Immature natural killer cell (primary cell): ENCODE data around the gene GSTCD. TPM values are rescaled to one million over a fixed set of nuclear protein-coding genes. Genes with fewer than 3 reads are reported as not detected.

ENCODE experiments used
- DNase-seq, 3 donors: peaks; one replicate each; pipeline ENCODE4 v3.0.0; 2022; ENCODE audit warnings: mixed read lengths in 1 of 3
- H3K27ac Mint-ChIP-seq, 6 donors: one replicate each; pipeline ENCODE4 v1.8.0; 2020; ENCODE audit warnings: mixed read lengths in 6 of 6, mild to moderate bottlenecking in 5 of 6, inconsistent platforms in 4 of 6, moderate library complexity in 3 of 6
- H3K27me3 Mint-ChIP-seq, 3 donors: one replicate each; pipeline ENCODE4 v1.8.0; 2020 to 2021; ENCODE audit warnings: low read depth in 3 of 3, mild to moderate bottlenecking in 3 of 3, mixed read lengths in 3 of 3, moderate library complexity in 3 of 3, inconsistent platforms in 1 of 3
- H3K36me3 Mint-ChIP-seq, 3 donors: one replicate each; pipeline ENCODE4 v1.8.0; 2020; ENCODE audit warnings: mixed read lengths in 3 of 3, inconsistent platforms in 2 of 3, mild to moderate bottlenecking in 2 of 3
- H3K4me1 Mint-ChIP-seq, 2 donors: one replicate each; pipeline ENCODE4 v1.8.0; 2020; ENCODE audit warnings: inconsistent platforms in 2 of 2, mild to moderate bottlenecking in 2 of 2, mixed read lengths in 2 of 2, moderate library complexity in 1 of 2
- H3K4me3 Mint-ChIP-seq, 5 donors: one replicate each; pipeline ENCODE4 v1.8.0; 2020; ENCODE audit warnings: mild to moderate bottlenecking in 5 of 5, mixed read lengths in 5 of 5, inconsistent platforms in 3 of 5, moderate library complexity in 3 of 5
- H3K9me3 Mint-ChIP-seq, 6 donors: one replicate each; pipeline ENCODE4 v1.8.0; 2020; ENCODE audit warnings: mild to moderate bottlenecking in 6 of 6, mixed read lengths in 6 of 6, inconsistent platforms in 4 of 6, moderate library complexity in 3 of 6
- polyA plus RNA-seq, 3 donors: library from polyadenylated mRNA; unstranded; fragments of 300-500 nt; fragmentation: Illumina TruSeq; gene quantifications; one replicate each; pipeline ENCODE4 v1.2.3, GENCODE V29; 2021

GSTCD gene
- polyA plus RNA-seq, 3 donors from 2014 or later = 1.8 to 2.1 (median 2.0) TPM

DNA sequence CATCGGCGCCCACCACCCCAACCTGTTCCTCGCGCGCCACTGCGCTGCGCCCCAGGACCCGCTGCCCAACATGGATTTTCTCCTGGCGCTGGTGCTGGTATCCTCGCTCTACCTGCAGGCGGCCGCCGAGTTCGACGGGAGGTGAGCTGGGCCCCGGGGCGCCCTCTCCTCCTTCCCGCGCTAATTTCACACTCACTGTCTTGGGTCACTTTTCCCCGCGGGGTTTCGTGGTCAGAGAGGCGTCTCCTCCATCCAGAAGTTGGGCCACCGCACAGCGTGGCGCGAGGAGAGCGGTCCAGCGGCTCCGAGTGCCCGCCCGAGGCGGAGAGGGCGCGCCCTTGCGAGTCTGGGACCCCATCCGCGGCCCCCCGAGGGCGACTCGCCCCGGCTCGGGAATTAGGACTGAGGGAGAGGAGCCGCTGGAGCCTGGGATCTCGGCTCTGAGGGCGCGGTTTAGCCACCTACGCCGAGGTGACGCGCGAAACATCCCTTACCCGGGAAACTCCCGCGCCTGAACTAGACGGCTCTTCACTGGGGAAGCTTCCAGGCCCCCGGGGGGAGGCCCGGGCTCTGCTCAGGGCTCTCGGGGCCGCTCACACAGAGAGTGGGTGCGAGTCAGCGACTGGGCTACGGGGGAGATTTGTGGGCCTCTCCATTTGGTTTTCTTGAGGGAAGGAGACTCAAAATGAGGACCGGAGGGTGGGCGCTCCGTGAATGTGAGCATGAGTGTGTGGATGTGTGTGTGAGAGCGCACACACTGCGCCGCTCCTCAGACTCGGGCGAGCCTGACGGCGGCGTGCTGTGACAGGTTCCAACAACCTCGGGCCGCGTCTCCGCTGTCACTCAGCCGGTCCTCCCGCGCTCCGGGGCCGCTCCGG, 187.2 kb downstream of the GSTCD start:
- Mint-ChIP-seq H3K9me3 (peaks cover 0 to 18% (median 10%) of the 10 kb centered on the region in 6 donors), H3K36me3 (peaks cover 0 to 7% (median 0%) of the 10 kb centered on the region in 3 donors), H3K4me1 (no peaks in the 10 kb centered on the region), H3K27me3 (peaks cover 9 to 22% (median 14%) of the 10 kb centered on the region in 3 donors), H3K27ac (no peak overlapping the region), H3K4me3 (no peak overlapping the region)
- no peak for DNase-seq

DNA sequence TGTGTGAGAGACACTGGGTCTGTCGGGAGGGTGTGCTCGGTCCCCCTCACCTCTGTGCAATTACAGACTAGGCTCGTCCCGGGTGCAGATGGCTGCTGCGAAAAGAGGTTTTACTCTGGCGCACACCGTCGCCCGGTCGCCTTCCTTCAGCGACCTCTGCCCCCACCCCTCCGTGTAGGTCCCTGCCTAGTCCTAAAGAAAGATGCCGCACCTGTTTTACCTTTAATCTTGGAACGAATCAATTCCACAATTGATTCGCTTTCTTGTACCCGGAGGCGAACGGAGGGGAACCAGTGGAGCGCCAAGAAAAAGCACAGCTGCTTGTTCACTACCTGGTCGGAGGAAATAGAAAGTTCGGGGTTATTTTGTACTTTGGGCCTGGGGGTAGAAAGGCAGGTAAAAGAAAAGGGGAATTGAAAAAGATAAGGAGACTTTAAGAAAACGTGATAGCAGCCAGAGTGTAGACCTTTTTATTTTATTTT, 187.9 kb downstream of the GSTCD start:
- no peak overlapping the region for H3K27ac Mint-ChIP-seq
- no peak for DNase-seq
- no peaks in the 10 kb centered on the region for H3K4me1 Mint-ChIP-seq
- no peak overlapping the region for H3K4me3 Mint-ChIP-seq
- peaks cover 10 to 22% (median 14%) of the 10 kb centered on the region in 3 donors for H3K27me3 Mint-ChIP-seq
- H3K36me3 Mint-ChIP-seq = peaks cover 0 to 7% (median 0%) of the 10 kb centered on the region in 3 donors
- peaks cover 0 to 18% (median 10%) of the 10 kb centered on the region in 6 donors for H3K9me3 Mint-ChIP-seq

Other genes starting within 250 kb of the GSTCD start
- 100 to 1,000 TPM in 2 of 3 donors, 10 to 100 TPM in 1; 91.4 to 110 (median 101) TPM for gene PPA2, start 234.7 kb upstream of the GSTCD start, polyA plus RNA-seq
- not detected for gene ARHGEF38, start 156.2 kb upstream of the GSTCD start, polyA plus RNA-seq
- 10 to 100 TPM; 17.2 to 30.6 (median 21.5) TPM for gene INTS12, start 95 bp upstream of the GSTCD start, polyA plus RNA-seq
- gene NPNT, start 186.7 kb downstream of the GSTCD start, polyA plus RNA-seq = not detected